ENCODE results near the gene NEMP2. TPM values are rescaled to one million over a fixed set of nuclear protein-coding genes. Genes with fewer than 3 reads are reported as not detected.

The NEMP2 gene
- total RNA-seq, 1 donor from 2014 or later, result 9.8 TPM

DNA sequence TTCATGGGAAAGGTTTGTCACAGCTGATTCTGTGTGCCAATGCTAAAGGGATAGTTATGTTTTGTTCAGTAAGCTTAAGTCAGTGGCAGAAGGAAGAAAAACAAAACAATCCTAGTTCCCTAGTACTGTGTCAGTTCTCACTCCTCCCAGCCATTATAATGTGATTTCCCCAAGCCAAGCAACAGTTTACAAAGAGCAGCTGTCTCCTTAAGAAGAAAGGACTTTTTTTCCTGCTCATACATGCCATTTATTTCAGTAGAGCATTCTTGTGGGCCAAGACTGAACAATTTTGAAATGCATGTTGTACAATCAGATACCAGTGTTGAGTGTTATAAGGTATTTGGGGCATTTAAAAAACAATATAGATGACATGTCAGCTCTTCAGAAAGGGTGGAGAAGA is 52.1 kb downstream of the NEMP2 start:
- Mint-ChIP-seq H3K9me3 (no peaks in the 10 kb centered on the region), H3K27me3 (ENCODE audit: low read depth) (no peaks in the 10 kb centered on the region), H3K27ac (ENCODE audit: unreplicated experiment) (no peak overlapping the region), H3K36me3 (ENCODE audit: low read depth) (no peaks in the 10 kb centered on the region), H3K4me1 (peaks cover 10% of the 10 kb centered on the region), H3K4me3 (no peak overlapping the region)
- DNase-seq (ENCODE audit: low read depth, low spot score), result no peak
- TF ChIP-seq, protein P1, sequence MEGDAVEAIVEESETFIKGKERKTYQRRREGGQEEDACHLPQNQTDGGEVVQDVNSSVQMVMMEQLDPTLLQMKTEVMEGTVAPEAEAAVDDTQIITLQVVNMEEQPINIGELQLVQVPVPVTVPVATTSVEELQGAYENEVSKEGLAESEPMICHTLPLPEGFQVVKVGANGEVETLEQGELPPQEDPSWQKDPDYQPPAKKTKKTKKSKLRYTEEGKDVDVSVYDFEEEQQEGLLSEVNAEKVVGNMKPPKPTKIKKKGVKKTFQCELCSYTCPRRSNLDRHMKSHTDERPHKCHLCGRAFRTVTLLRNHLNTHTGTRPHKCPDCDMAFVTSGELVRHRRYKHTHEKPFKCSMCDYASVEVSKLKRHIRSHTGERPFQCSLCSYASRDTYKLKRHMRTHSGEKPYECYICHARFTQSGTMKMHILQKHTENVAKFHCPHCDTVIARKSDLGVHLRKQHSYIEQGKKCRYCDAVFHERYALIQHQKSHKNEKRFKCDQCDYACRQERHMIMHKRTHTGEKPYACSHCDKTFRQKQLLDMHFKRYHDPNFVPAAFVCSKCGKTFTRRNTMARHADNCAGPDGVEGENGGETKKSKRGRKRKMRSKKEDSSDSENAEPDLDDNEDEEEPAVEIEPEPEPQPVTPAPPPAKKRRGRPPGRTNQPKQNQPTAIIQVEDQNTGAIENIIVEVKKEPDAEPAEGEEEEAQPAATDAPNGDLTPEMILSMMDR (conservative IDR thresholded peaks at IDR 0.05), result no peak

DNA sequence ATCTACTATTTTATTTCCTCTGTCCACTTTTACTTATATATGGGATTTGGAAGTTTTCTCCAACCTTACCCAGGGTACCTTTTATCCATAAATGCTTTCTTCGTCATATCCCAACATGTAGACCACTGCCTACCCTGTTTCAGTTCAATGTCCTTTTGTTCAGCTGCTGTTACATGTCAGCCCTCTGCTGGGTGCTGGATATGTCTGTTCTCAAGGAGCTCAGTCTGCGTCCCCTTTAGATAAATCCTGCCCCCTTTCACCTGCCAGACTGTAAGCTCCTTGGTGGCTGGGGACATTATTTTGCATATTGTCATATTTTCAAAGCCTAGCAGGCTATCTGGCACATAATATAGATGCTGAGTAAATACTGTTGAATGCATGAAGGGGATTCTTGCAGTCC is 53.2 kb downstream of the NEMP2 start:
- TF ChIP-seq, protein P1 (conservative IDR thresholded peaks at IDR 0.05), result no peak
- Mint-ChIP-seq H3K4me3 (no peak overlapping the region), H3K9me3 (no peaks in the 10 kb centered on the region), H3K27ac (ENCODE audit: unreplicated experiment) (no peak overlapping the region), H3K36me3 (ENCODE audit: low read depth) (no peaks in the 10 kb centered on the region), H3K27me3 (ENCODE audit: low read depth) (no peaks in the 10 kb centered on the region), H3K4me1 (peaks cover 10% of the 10 kb centered on the region)
- no peak for DNase-seq (ENCODE audit: low read depth, low spot score)

DNA sequence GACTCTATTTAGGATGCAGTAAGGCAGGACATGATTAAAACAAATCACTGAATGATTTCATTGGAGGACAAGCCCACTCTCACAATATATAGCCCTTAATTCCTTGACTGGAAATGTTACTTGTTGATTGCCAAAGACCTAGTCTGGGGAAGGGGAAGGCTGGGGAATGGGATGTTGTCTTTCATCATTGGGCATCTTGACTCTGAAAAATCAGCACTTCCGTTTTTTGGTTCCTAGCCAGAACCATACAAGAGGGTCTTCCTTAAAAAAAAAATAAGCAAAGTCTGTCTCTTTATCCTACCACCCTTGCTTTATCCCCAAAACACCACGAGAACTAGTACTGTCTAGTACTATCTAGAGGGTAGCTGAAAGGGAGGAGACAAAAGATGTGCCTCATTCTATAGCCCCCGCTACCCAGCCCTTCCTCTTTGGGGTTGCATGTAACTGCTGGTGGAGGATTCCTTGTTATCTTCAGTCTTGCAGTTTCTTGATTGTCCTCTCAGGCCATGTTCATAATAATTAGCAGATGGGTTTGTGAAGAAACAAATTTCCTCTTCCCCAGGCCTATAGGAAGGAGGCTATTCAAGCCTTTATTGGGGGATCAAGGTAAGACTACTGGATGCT is 55.8 kb downstream of the NEMP2 start:
- DNase-seq (ENCODE audit: low read depth, low spot score), result no peak
- TF ChIP-seq, protein P1 (conservative IDR thresholded peaks at IDR 0.05), result no peak
- Mint-ChIP-seq H3K27me3 (ENCODE audit: low read depth) (no peaks in the 10 kb centered on the region), H3K27ac (ENCODE audit: unreplicated experiment) (no peak overlapping the region), H3K4me3 (no peak overlapping the region), H3K4me1 (peaks cover 10% of the 10 kb centered on the region), H3K9me3 (no peaks in the 10 kb centered on the region), H3K36me3 (ENCODE audit: low read depth) (peaks cover 3% of the 10 kb centered on the region)

DNA sequence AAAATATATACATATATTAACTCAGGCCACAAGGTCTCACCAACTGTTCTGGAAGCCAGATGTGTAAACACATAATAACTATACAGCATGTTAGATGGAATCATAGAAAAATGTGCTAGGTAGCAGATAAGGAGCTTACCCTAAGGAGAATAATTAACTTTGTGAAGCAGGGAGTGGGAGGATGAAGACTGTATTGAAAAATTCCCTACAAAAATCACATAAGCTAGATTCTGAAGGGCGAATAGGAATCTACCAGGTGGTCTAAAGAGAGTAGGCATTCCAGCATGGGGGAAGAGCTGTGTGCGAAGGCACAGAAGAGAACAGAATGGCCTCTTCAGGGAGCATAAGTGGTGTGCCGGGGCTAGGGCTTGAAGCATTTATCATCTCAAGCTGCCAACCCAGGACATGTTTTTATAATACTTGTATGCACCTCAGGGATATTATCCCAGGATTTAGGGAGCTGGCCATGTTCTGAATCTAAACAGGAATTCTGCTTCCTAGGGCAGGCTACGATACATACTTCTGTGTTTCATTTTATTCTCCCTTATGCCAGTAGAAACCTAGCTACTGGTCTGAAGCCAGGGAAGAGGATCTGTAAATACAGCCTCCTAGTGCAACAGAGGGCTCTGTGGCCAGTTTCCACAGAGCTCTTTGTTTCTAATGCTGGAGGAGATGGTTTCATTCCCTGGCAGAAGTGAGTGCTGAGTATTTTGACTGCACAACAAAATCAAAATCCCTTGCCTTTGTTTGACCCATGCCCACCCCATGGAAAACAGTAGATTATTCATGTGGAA is 56.7 kb downstream of the NEMP2 start:
- H3K36me3 Mint-ChIP-seq (ENCODE audit: low read depth), result peaks cover 5% of the 10 kb centered on the region
- DNase-seq (ENCODE audit: low read depth, low spot score), result no peak
- TF ChIP-seq, protein P1 (conservative IDR thresholded peaks at IDR 0.05), result no peak
- H3K9me3 Mint-ChIP-seq, result no peaks in the 10 kb centered on the region
- H3K4me1 Mint-ChIP-seq, result peaks cover 10% of the 10 kb centered on the region
- no peak overlapping the region for H3K27ac Mint-ChIP-seq (ENCODE audit: unreplicated experiment)
- H3K27me3 Mint-ChIP-seq (ENCODE audit: low read depth), result no peaks in the 10 kb centered on the region
- H3K4me3 Mint-ChIP-seq, result no peak overlapping the region

DNA sequence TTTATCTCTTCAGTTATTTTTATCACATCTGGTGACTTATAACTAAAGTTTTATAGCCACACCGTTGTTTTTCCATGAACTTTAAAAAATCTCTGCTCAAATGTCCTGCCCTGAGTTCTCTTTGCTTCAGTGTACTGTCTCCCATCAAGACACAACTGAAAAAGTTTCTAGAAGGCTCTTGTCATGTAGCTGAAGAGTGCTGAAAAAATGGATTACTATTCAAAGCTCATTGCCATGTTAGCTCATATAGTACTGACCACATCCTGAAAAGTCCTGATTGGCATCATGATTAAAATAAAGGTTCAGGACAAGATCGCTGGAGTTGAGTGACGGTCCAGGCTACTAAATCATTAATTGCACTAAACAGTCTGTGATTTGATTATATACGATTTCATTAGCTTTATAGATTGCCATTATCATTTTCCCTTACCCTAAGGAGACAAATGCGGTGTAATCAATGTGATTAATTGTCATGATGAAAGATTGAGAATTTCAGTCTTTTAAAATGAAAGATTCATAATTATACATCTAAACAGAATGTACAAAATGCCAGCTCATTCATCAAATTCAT is 64.2 kb downstream of the NEMP2 start:
- H3K4me1 Mint-ChIP-seq, result peaks cover 20% of the 10 kb centered on the region
- TF ChIP-seq, protein P1 (conservative IDR thresholded peaks at IDR 0.05), result no peak
- H3K9me3 Mint-ChIP-seq, result no peaks in the 10 kb centered on the region
- H3K36me3 Mint-ChIP-seq (ENCODE audit: low read depth), result peaks cover 14% of the 10 kb centered on the region
- no peak overlapping the region for H3K4me3 Mint-ChIP-seq
- H3K27me3 Mint-ChIP-seq (ENCODE audit: low read depth), result no peaks in the 10 kb centered on the region
- H3K27ac Mint-ChIP-seq (ENCODE audit: unreplicated experiment), result no peak overlapping the region
- no peak for DNase-seq (ENCODE audit: low read depth, low spot score)
